TTC549 (cell line): ENCODE measurements around the gene SLX9.

Experiments used
- FAIRE-seq: peaks from 2 replicates; lab custom pipeline; 2012; peaks lifted over from hg19 to GRCh38; lab: Jason Lieb, UNC

The SLX9 gene, protein sequence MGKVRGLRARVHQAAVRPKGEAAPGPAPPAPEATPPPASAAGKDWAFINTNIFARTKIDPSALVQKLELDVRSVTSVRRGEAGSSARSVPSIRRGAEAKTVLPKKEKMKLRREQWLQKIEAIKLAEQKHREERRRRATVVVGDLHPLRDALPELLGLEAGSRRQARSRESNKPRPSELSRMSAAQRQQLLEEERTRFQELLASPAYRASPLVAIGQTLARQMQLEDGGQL

DNA sequence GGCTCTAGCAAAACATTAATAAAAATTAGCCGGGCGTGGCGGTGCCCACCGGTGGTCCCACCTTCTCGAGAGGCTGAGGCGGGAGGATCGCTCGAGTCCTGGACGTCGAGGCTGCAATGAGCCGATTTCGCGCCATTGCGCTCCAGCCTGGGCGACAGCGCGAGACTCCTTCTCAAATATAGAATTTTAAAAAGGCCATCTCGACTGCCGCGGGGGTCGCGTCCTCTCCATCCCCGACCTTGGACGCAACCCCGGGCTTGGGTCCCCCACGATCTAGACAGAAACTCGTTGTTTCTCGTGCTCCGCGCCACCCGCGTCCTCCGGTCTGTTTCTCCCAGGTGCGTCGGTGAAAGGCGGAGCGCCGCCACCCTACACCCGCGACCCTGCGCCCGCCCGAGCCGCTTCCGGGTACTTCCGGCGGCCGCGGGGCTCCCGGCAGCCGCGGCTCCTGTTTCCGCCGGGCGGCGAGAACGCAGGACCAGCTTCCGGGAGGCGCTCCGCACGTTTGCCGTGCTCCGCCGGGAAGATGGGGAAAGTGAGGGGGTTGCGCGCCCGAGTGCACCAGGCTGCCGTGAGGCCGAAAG, at the start of gene SLX9:
Gene SLX9 (plus strand): TSS at position 498 of the 584 bp plus-strand sequence. CDS start 29 bp downstream, at position 527.
- no peak for FAIRE-seq

DNA sequence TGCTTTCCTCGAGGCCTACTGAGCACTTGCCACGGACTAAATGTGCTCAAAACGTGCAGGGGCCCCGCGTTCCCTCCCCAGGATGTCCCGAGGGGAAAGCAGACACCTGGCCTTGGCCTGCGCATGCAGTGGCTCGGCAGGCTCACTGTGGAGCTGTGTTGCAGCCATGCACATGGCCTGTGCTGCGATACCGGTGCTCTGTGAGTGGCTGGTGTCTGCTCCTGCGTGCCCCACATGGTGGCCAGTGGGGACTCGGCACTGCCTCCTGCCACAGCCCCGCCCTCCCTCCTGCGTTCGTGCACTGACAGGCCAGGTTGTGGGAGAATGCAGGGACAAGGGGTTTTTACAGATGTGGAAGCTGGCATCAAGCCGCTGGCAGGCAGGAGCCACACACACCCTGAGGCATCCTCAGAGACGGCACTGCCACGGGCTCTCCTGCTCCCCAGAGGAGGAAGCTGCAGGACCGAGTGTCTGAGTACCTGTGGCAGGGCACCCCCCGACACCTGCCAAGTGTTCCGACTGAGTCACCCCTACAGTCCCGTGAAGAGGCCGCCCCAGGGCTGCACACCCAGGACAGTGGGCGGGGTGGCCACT, 49.4 kb upstream of the SLX9 start:
- no peak for FAIRE-seq

DNA sequence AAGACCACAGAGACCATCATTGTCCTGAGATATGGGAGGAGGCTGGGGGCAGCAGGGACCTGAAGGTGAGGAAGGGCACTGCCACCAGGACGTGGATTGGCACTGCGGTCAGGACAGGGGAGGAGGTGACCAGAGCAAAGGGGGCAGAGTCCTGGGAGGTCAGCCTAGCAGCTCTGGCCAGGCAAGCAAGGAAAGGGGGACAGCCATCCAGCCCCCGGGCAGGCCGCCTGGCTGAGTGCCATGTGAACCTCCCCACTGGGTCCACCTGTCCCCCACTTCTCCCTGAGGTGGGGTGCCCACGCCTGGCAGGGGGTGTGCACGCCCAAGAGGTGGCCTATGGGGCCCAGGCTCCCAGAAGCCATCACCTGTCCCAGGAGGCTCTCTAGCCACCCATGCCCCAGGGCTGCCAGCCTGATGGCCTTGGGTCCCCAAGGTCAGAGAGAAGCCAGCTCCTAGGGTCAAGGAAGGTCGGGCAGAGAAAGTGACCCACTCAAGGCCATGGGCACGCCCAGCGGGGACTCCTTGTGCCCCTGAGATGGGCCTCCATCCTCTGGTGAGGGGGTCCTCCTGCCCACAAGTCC, 48.8 kb upstream of the SLX9 start:
- FAIRE-seq: no peak

DNA sequence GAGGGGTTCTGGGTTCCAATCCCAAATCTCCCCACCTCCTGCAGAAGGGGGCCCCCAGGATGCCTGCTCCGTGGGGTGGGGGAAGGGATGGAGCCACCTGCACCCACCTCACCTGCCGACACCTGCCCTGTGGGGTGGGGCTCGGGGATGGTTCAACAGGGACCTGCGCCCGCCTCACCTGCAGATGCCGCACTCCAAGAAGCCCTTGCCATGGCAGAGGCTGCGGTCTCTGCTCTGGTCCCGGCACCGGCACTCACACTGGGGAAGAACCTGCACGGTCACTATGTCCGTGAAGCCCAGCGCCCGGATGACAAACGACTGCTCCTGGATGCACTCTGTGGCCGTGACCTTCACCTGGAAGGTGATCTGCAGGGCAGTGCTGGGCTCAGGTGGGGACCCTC, 48.2 kb upstream of the SLX9 start:
- no peak for FAIRE-seq

DNA sequence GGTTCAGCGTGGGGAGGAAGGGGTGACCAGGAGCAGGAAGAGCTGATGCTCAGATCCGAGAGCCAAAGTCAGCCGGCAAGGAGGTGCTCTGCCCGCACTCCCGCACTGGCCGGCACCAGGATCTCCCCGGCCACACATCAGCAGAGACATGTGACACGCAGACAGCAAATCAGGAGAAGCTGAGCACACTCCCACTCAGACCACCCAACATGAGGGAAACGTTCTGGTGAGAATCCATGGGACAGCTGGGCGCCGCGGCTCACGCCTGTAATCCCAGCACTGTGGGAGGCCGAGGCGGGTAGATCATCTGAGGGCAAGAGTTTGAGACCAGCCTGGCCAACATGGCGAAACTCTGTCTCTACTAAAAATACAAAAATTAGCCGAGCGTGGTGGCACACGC, 47.7 kb upstream of the SLX9 start:
- FAIRE-seq: no peak

DNA sequence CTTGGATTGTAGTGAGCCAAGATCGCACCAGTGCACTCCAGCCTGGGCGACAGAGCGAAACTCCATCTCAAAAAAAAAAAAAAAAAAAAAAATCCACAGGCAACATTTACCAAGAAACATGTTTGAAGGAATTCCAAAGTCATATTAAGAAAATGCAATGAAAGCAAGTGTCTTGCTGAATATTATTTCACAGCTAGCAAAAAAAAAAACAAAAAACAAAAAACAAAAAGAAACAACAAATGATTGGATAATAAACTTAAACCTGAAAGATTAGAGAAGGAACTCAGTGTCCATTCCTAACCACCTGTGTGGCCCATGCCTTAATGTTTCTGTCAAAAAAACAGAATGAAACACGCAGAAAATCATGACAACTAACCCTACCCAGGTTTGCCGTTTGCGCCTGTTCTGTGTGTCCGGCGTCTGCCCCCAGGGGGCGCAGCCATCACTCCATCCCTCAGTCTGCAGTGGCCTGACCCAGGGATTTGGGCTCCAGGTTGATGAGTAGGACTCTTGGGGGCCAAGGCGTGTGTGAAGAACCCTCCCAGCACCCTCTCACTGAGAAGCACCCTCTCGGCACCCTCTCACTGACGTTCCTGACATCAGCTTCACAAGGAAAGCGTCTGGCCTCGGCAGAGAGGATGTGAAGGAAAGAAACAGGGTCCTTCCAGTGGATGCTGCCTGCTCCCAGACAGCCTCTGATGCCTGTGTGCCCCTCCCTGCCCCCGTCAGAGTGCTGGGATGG, 47.1 kb upstream of the SLX9 start:
- FAIRE-seq: no peak

DNA sequence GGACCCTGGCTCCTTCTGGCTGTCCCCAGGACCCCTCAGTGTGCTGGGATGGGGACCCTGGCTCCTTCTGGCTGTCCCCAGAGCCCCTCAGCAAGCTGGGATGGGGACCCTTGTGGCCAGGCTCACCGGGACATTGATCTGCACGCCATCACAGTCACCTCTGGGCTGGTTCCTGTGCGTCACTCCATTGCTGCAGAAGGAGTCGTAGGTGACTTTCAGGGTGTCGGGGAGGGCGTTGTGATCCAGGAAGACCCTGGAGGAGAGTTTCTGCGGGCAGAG, 46.6 kb upstream of the SLX9 start:
- no peak for FAIRE-seq

DNA sequence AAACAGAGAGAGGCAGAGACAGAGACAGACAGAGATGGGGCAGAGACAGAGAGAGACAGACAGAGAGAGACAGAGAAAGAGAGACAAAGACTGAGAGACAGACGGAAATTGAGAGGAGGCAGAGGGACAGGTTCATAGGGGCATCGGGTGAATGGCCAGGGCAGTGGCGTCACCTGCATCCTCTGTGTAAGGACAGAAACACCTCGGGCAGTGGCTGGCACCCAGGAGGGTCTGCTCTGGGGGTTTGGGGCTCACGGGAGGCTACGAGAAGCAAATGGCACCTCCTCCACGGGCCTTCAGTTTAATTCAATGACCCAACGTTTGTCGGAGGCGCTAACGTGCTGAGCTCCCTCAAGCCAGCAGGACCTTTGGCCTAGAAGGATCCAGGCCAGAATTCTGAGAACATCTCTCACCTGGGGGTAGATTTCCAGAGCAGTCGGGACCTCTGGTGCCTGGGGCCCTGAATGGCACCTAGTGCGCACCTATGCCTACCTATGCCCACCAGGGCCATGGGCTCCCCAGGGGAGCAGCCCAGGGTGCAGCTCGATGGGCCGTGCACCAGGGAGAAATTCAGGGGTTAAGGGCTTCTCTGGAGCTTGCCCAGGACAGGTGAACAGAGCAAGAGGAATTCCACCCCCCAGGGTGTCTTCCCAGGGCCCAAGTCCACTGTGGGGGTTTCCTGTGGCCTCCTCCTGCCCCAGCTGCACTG, 45.7 kb upstream of the SLX9 start:
- FAIRE-seq: no peak

DNA sequence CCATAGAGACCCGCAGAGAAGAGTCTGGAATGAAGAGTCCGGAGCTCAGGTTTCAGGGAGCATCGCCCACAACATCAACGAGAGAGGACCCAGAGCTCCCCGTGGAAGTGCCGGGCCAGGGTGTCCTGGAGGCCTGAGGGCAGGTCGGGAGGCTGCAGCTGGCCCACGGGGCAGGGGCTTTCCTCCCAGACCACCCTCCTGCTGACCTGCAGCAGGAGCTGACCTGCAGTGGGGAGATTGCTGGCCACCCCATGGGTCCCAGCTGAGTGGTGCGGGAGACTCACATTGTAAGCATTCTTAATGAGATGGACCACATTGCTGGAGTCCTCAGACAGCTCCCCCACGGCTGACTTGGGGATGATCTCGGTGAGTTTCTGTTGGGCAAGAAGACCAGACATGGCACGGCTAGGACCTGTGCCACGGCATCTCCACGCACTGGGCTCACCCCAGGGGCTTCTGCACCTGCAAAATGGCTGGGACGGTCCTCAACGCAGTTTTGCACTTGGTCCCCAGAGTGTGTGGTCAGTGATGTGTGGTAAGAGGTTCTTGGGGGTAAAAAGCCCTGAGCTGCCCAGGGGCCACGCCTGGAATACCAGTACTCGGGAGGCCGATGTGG, 45.0 kb upstream of the SLX9 start:
- no peak for FAIRE-seq

DNA sequence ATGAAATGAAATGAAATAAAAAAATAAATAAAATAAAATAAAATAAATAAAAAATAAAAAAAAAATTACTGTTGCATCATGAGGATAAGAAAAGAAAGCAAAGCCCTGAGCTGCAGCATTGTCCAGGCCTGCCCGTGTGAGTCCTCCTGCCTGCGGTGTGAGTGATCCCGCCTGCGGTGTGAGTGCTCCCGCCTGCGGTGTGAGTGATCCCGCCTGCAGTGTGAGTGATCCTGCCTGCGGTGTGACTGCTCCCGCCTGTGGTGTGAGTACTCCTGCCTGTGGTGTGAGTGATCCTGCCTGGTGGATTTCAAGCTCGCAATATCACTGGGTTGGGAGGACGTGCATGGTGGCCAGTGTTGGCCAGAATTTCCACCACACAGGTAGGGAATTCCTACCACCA, 44.0 kb upstream of the SLX9 start:
- FAIRE-seq: no peak

DNA sequence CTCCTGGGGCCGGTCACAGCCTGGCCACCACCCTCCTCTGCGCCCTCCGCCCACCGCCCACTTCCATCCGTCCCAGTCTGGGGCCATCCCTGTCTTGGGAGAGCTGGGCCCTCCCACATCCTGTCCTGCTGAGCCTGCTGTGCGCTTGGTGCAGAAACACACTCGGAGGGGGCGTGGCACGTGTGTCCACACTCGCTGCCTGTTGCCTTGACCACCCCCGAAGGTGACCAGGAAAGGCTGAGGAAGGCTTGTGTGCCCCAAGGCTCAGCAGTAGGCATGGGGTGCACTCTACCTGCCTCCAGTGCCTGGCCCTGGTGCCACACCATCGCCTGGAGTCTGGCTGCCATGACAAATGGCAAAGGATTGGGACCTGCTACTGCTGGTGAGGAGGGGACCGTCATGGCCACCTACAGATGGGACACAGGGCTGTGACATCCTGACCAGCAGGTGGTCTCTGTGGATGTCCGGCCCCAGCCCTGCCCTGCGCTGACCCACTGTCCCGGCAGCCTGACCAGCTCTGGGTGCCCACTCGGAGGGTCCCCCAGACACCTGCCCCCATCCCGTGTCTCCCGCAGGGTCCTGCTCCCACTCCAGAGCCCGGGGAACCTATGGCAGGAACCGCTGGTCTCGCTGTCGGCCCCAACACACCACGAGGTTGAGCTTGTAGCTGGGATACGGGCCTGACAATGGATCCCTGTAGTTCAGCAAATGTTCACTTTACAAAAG, 43.1 kb upstream of the SLX9 start:
- no peak for FAIRE-seq

DNA sequence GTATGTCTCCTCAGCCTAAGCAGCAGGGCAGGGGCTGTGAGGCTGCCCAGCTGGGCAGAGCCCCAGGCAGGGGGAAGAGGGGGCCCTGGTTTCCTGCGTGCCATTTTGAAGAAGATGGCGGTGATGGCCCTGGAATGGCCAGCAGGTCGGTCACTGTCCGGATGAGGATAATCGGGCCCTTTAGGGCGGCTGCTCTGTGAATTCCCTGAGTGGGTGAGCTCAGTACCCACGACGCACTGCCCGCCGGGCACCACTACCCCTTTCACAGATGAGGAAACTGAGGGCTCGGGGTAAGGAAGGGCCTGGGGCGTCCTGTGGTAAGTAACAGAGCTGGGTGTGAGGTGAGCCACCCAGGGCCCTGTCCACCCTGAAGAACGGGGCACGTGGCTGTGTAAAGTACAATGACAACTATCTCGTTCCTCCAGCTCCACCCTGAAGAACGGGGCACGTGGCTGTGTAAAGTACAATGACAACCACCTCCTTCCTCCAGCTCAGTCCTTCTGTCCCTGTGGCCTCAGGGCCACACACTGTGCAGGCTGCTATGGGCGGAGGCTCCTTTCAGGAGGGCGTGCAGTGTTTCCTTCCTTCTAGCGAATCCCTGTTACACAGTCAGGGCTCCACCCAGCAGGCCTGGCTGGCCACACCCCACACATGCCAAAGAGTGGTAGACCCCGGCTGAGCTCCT, 42.4 kb upstream of the SLX9 start:
- FAIRE-seq: no peak

DNA sequence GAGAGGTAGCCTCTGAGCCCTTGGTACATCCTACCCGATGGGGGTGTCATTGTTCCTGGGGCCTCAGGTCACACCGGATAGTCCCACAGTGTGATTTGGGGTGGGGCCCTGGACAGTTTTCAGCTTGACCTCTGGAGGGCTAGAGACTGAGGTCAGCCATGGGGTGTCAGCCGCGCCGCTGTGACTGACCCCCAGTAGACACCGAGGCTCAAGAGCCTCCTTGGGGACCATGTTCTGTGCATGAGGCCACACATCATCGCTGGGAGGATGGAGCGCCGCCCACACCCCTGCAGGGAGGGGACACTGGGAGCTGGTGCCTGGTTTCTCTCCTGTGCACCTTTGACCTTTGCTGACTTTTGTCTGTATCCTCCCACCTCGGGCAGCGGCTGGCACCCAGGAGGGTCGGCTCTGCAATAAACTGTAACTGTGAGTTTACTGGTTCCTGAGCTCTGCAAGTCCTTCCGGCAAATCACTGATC, 41.8 kb upstream of the SLX9 start:
- FAIRE-seq: no peak

DNA sequence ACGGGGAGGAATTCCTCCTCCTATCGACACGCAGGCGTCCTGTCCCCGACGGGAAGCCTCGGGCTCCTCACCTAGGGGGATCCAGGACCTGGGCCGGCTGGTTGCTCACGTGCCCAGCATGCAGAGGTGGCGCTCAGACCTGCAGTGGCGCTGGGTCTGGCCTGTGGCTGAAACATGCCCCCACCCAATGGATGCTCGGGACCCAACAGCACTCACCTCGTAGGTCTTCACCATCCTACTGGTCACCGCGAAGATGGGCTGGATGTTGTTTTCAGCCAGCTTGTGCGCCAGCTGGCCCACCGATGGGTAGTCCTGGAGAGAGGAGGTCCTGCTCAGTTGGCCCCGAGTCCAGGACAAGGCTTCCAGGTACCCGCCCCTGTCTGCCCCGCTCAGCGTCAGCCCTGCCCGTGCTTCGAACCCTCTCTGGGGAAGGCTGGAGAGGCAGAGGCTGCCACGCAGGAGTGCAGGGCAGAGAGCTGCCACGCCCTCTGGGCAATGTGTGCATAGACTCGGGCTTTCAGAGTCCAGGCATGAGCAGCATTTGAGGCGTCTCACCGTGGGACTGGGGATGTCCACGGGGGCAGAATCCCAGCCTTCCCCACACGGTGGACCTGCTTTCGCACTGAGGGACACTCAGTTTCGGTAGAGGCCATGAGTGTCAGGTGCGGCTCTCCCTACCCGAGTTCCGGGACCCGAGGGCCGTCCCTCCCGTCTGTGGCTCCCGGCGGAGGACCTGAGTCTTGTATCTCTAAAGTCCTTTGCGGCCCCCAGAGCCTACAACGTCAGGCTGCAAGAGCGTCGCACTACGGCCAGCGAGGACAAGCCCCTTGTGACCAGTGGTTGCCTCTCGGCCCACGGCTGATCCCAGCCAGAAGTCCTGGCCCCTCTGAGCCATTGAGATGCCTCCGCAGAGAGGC, 40.7 kb upstream of the SLX9 start:
- no peak for FAIRE-seq

DNA sequence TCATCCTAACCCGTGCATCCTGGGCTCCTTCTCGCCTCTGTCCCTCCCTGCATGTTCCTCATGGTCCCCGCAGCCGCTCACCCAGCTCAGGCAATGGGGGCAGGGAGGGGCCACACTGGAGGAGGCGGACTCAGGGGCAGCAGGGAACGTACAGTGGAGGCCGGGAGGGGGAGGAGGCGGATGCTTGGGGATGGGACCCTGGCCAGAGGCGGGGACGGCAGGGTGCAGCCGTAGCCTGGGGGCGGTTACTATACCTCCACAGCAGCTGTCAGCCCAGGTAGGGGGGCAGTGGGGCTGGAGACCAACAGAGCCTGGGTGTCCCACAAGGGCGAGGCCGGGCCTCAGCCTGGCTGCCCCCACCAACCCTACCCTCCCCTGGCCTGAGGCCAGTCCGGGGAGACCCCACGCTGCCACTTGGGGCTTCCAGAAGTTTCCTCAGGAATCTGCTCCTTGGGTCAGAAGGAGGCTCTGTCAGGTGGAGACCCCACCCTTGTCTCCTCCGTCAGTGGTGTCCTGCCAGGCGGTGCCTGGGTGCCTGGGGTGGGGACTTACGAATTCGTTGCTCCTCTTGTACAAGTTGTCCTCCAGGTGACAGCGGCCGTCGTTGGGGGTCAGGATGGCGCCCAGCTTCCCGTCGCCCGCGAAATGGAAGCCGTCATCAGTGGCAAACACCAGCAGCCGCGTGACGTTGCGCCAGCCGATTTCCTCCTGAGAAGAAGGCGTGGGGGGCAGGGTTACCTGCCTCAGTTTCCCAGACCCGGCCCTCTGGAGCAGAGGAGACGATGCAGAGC, 39.9 kb upstream of the SLX9 start:
- FAIRE-seq: no peak

DNA sequence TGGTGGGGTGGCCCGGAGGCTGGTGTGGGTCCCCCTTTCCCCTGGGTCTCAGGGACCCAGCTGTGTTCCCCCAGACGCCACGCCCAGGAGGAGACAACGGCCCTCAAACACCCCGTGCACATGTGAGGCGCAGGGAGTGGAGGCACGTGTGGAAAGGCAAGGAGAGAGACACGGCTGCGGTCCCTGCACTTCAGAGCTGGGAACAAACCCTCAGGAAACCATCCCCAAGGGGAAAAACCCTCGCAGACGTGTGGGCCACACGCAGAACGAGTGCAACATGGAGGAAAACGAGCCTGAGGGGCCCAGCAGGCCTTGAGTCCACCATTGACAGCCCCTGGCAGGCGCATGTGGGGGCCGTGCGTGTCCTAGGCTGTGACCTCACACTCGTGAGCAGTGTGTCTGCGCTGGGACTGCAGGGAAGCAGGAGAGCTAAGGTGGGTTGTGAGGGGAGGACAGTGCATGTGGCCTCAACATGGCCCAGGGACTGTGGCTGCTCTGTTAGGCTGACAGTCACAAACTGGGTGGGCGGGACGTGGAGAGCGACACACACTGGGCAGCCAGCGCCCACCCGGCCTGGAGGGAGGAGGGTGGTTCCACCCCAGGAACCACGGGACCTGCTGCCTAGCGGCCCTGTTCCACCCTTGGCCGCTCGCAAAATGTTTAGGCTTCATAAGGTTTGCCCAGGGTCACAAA, 39.1 kb upstream of the SLX9 start:
- no peak for FAIRE-seq

DNA sequence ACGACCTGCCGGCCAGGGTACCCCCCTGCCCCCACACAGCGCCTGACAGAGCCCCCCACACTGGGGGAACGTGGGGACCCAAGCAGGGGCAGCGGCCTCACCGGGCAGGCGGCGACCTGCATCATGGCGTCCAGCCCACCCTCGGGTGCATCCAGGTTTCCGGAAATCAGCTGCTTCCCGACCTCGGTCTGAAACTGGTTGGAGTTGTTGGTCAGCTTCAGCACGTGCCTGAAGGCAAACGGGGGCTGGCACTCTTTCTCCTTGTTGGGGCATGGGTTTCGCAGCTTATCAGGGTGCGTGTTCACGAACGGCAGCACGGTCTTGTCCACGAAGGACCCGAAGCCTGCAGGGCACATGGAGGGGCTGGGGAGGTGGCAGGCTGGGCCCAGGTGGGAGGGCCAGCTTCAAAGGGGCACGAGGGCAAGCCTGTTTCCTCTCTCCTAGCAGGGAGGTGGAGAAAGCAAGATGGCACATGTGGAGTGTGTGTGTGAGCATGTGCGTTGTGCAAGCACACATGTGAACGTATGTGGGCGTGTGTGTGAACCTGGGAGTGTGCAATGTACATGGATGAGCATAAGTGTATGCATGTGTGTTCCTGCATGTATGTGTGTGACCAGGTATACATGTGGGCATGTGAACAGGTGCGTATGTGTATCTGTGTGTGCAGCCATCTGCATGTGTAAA, 38.3 kb upstream of the SLX9 start:
- FAIRE-seq: no peak
